AG10803 (cell line): Measurements from ENCODE around the gene DEFB123.

ENCODE experiments used
- DNase-seq: peaks from one replicate; pipeline ENCODE4 v3.0.0; 2010; ENCODE audit warnings: low read depth
- H3K4me3 ChIP-seq: 2 replicates; pipeline ENCODE4 v1.5.1; 2011; ENCODE audit warnings: mild to moderate bottlenecking, low read length, control low read depth
- TF ChIP-seq, protein P1 (sequence below): conservative IDR thresholded peaks from 2 replicates; pipeline ENCODE4 v1.5.1; 2011; ENCODE audit warnings: mild to moderate bottlenecking, low read length, control low read depth, inconsistent platforms

The DEFB123 gene, protein sequence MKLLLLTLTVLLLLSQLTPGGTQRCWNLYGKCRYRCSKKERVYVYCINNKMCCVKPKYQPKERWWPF

DNA sequence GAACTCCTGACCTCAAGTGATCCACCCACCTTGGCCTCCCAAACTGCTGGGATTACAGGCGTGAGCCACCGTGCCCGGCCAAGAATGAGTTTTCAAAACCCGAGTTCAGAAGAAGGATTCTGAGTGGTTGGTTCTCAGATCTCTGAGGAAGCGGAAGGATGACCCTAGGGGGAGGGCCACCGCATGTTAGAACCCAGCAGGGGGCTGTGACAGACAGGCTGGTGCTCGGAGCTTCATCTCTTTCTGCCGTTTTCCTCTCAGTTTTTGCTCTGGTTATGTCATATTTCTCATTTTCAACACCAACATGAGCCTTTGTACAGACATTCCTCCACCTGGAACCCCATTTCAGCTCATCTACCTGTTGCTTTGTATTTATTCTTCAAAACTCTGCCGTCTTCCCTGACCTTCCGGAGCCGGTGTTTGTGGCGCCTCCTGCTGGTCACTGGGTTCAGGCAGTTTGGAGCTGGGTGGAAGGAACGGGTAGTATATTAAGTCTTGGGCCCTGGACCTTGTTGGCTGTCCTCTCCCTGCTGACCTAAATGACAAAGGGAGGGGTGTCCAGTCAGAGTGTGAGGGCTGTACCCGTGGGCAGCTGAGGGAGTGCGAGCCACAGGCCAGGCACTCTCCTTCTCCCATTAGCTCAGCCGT, at the start of gene DEFB123:
Gene DEFB123, plus strand, starts transcription at position 621 of the 648 bp plus-strand sequence. CDS start 67 bp downstream, outside the sequence.
- no peak within 1 kb of the TSS for H3K4me3 ChIP-seq
- TF ChIP-seq, protein P1, sequence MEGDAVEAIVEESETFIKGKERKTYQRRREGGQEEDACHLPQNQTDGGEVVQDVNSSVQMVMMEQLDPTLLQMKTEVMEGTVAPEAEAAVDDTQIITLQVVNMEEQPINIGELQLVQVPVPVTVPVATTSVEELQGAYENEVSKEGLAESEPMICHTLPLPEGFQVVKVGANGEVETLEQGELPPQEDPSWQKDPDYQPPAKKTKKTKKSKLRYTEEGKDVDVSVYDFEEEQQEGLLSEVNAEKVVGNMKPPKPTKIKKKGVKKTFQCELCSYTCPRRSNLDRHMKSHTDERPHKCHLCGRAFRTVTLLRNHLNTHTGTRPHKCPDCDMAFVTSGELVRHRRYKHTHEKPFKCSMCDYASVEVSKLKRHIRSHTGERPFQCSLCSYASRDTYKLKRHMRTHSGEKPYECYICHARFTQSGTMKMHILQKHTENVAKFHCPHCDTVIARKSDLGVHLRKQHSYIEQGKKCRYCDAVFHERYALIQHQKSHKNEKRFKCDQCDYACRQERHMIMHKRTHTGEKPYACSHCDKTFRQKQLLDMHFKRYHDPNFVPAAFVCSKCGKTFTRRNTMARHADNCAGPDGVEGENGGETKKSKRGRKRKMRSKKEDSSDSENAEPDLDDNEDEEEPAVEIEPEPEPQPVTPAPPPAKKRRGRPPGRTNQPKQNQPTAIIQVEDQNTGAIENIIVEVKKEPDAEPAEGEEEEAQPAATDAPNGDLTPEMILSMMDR = no peak
- DNase-seq = no peak

DNA sequence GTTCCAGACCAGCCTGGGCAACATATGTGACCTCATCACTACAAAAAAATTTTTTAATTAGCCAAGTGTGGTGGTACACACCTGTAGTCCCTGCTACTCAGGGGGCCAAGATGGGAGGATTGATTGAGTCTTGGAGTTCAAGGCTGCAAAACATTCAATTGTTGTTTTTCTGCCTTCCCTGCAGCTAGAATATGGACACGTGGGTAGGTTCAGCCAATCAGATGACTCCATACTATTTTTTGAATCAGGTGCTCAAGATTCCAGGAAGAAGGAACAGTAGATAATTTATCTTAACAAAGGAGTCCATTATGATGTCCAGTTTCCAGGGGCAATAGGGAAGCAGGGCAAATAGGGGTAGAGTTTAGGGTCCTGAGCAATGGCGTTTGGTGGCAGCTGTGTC, 47.6 kb upstream of the DEFB123 start:
- DNase-seq = no peak
- TF ChIP-seq, protein P1 = no peak
- no peak overlapping the region for H3K4me3 ChIP-seq

DNA sequence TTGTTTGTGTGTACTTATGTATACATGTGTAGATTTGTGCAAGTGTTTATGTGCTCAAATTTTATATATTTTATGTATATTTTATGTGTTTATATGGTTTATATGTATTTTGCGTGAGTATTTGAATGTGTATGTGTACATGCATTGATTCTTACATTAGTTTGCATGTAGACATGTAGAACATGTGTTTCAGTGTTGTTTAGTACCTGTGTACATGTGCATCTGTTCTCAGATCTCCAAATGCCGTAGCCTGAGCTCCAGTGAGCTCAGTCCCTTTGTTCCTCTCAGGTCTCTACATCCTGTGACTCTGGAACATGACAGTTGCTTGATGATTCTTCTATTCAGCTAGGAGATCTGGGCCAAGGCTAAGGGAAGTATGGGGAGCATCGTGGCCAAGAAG, 45.5 kb upstream of the DEFB123 start:
- DNase-seq = no peak
- H3K4me3 ChIP-seq = no peak overlapping the region
- TF ChIP-seq, protein P1 = no peak

DNA sequence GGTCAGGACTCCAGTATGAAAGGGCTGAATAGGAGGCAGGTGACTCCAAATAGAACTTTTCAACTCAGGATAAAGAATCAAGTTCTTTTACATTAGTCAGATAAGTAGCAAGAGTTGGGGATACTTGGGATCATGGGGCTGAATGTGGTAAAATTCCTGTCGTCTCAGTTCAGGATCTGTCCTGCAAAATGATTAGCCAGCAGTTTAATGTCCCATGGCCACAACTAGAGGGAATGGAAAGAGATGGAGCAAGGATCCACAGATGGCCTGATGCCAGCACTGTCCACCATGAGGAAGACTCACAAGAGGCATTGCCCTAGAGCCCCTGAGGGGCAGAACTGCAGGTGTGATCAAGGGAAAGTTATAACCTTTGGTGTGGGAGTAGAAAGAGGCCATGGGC, 36.5 kb upstream of the DEFB123 start:
- TF ChIP-seq, protein P1 = no peak
- no peak for DNase-seq
- no peak overlapping the region for H3K4me3 ChIP-seq

DNA sequence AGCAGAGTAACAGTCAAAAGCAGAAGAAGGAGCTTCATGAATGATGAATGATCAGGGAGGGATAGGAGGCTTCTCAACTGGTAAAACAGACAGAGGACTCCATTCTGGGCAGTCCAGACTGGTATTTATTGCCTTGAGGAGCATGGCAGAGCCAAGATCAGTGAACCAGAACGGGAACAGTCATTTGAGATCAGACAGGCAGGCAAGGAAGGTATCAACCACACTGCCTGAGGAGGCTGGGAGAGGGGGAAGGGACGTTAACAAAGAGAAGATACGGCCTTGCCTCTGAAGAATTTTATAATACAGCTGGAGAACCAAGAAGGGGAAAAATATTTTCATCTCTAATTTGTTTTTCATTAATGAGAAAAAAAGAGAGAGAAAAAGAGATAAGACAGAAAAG, 34.3 kb upstream of the DEFB123 start, which contains the start of gene DEFB121:
Gene DEFB121, minus strand, starts transcription at position 101 of the 400 bp plus-strand sequence. Its CDS starts 63 bp downstream, at position 38.
- TF ChIP-seq, protein P1 = no peak
- no peak within 1 kb of the TSS for H3K4me3 ChIP-seq
- DNase-seq = no peak

DNA sequence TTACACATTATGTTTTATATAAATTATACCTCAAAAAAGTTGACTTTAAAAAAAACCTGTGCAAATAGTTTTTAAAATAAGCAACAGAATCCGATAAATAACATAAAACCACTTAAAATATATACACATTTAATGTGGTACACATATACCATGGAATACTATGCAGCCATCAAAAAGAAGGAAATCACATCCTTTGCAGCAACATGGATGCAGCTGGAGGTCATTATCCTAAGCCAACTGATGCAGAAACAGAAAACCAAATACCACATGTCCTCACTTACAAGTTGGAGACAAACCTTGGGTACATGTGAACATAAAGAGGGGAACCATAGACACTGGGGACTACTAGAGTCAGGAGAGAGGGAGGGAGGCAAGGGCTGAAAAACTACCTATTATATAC, 30.4 kb upstream of the DEFB123 start:
- no peak for DNase-seq
- TF ChIP-seq, protein P1 = no peak
- no peak overlapping the region for H3K4me3 ChIP-seq

DNA sequence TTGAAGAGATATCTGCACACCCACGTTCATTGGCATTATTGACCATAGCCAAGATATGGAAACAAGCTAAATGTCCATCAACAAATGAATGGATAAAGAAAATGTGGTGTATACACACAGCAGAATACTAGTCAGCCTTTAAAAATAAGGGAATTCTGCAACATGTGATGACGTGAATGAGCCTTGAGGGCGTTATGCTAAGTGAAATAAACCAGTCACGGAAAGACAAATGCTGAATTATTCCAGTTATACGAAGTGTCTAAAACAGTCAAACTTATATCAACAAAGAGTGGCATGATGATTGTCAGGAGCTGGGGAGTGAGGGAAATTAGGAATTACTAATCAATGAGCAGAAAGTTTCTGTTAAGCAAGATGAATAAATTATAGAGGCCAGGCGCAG, 26.1 kb upstream of the DEFB123 start:
- no peak for DNase-seq
- TF ChIP-seq, protein P1 = no peak

More for the DNA sequence above, 26.1 kb upstream of the DEFB123 start:
- no peak overlapping the region for H3K4me3 ChIP-seq
